ENCODE measurements around the gene SPINK5.

Gene SPINK5

DNA sequence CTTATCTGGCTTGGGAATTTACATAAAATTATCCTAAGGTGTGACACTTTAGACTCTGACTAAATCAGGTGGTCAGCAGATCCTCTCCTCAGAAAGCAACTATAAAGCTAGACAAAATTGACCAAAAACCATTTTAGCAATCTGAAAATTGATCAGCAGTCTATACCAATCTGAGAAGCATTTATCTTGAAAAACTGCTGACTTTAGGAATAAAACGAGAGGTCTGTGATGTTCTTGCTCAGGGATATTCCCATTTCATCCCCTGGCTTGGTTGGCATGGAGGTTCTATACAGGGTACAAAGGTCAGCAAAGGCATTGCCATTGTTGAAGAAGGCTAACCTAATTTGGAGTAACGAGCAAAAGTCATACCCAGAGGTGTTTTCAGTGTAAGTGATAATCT lies 11.7 kb downstream of the SPINK5 start:
- no peaks in the 10 kb centered on the region for H3K27me3 ChIP-seq (ENCODE audit: insufficient read depth, low read length)
- no peaks in the 10 kb centered on the region for H3K4me1 ChIP-seq (ENCODE audit: insufficient read depth, low read length)
- no peaks in the 10 kb centered on the region for H3K9me3 ChIP-seq (ENCODE audit: low read length)
- H2AFZ ChIP-seq (ENCODE audit: low read depth, low read length), result no peak overlapping the region
- no peak overlapping the region for H3K4me3 ChIP-seq (ENCODE audit: low read length)
- H3K36me3 ChIP-seq (ENCODE audit: insufficient read depth, low read length), result no peaks in the 10 kb centered on the region

DNA sequence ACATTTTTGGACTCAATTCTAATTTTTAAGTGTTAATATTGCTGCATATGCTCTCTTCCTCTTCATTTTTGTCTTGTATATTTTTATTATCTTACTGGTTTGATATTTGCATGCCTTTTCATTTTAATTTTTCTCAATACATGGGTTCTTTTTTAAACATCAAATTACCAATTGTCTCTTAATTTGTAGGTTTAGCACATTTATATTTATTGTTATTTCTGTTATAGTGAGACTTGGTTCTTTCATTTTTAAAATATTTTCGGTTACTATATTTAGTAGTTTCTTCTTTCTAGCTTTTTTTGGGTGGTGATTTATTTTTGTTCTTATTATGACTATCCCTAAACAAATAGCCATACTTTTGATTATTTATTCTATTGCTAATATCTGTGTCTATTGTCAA lies 19.4 kb downstream of the SPINK5 start:
- H3K9me3 ChIP-seq (ENCODE audit: low read length), result no peaks in the 10 kb centered on the region
- H3K27me3 ChIP-seq (ENCODE audit: insufficient read depth, low read length), result no peaks in the 10 kb centered on the region
- H3K4me1 ChIP-seq (ENCODE audit: insufficient read depth, low read length), result no peaks in the 10 kb centered on the region
- no peak overlapping the region for H3K4me3 ChIP-seq (ENCODE audit: low read length)
- no peaks in the 10 kb centered on the region for H3K36me3 ChIP-seq (ENCODE audit: insufficient read depth, low read length)
- H2AFZ ChIP-seq (ENCODE audit: low read depth, low read length), result no peak overlapping the region

DNA sequence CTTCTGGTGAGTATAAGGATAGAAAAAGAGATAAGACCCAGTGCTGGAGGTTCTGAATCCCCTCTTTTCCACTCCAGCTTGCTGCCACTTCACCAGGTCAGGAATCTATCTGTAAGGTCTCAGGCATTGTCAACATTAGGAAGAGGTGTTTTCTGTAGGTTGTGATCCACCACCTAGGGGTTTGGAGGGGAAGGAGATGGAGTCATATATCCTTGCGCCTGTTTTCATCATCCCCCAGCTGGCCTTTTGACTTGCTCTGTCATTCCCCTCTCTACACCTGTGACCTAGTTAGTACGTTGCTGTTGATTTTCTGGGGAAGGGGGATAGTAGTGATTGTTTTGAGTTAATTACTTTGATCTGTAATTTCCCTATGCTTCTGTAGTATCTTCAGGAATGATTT lies 20.5 kb downstream of the SPINK5 start:
- no peaks in the 10 kb centered on the region for H3K9me3 ChIP-seq (ENCODE audit: low read length)
- H3K27me3 ChIP-seq (ENCODE audit: insufficient read depth, low read length), result no peaks in the 10 kb centered on the region
- H3K4me3 ChIP-seq (ENCODE audit: low read length), result no peak overlapping the region
- no peaks in the 10 kb centered on the region for H3K36me3 ChIP-seq (ENCODE audit: insufficient read depth, low read length)
- H3K4me1 ChIP-seq (ENCODE audit: insufficient read depth, low read length), result no peaks in the 10 kb centered on the region
- no peak overlapping the region for H2AFZ ChIP-seq (ENCODE audit: low read depth, low read length)

GRCh38 chr5:148085310-148085709 lies 21.5 kb downstream of the SPINK5 start:
- Histone ChIP-seq H3K4me3 (ENCODE audit: low read length) (no peak overlapping the region), H3K36me3 (ENCODE audit: insufficient read depth, low read length) (no peaks in the 10 kb centered on the region), H3K4me1 (ENCODE audit: insufficient read depth, low read length) (no peaks in the 10 kb centered on the region), H3K9me3 (ENCODE audit: low read length) (no peaks in the 10 kb centered on the region), H3K27me3 (ENCODE audit: insufficient read depth, low read length) (no peaks in the 10 kb centered on the region), H2AFZ (ENCODE audit: low read depth, low read length) (no peak overlapping the region)

DNA sequence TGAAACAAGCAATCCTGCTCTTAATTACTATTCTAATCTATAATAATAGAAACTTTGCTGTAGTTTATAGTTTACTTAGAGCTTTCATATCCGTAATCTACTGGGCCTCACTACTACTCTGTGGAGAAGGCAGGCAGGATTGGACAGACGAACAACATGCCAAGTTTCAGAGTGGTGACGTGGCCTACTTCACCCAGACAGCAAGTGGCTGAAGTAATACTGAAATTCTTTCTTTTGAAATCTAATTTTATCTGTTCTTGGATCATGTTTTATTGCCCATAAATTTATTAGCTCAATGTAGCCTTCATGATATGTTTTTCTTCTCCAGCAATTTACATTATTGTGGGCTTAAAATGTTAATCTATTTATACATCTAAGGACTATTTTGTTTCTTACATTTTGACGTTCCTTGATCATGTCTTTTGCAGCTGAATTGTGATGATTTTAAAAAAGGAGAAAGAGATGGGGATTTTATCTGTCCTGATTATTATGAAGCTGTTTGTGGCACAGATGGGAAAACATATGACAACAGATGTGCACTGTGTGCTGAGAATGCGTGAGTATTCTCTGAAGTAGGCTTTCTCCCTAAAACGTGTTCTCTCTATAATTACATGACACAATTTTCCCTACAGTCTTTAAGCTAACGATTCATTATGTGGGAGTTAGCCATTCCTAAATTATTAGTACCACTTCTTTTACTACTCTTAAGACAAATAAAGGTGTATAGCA lies 22.4 kb downstream of the SPINK5 start:
- Histone ChIP-seq H2AFZ (ENCODE audit: low read depth, low read length) (no peak overlapping the region), H3K27me3 (ENCODE audit: insufficient read depth, low read length) (no peaks in the 10 kb centered on the region), H3K4me3 (ENCODE audit: low read length) (no peak overlapping the region), H3K36me3 (ENCODE audit: insufficient read depth, low read length) (no peaks in the 10 kb centered on the region), H3K4me1 (ENCODE audit: insufficient read depth, low read length) (no peaks in the 10 kb centered on the region), H3K9me3 (ENCODE audit: low read length) (no peaks in the 10 kb centered on the region)

GRCh38 chr5:148090146-148090772 lies 26.5 kb downstream of the SPINK5 start:
- H2AFZ ChIP-seq (ENCODE audit: low read depth, low read length), result no peak overlapping the region
- H3K4me1 ChIP-seq (ENCODE audit: insufficient read depth, low read length), result peaks cover 8% of the 10 kb centered on the region
- no peak overlapping the region for H3K4me3 ChIP-seq (ENCODE audit: low read length)
- H3K36me3 ChIP-seq (ENCODE audit: insufficient read depth, low read length), result no peaks in the 10 kb centered on the region
- H3K27me3 ChIP-seq (ENCODE audit: insufficient read depth, low read length), result no peaks in the 10 kb centered on the region
- no peaks in the 10 kb centered on the region for H3K9me3 ChIP-seq (ENCODE audit: low read length)

- no peak overlapping the region for H2AFZ ChIP-seq (ENCODE audit: low read depth, low read length)
- no peak overlapping the region for H3K4me3 ChIP-seq (ENCODE audit: low read length)
- no peaks in the 10 kb centered on the region for H3K9me3 ChIP-seq (ENCODE audit: low read length)
- H3K36me3 ChIP-seq (ENCODE audit: insufficient read depth, low read length), result no peaks in the 10 kb centered on the region
- no peaks in the 10 kb centered on the region for H3K27me3 ChIP-seq (ENCODE audit: insufficient read depth, low read length)
- H3K4me1 ChIP-seq (ENCODE audit: insufficient read depth, low read length), result peaks cover 8% of the 10 kb centered on the region
Measured at GRCh38 chr5:148090773-148091250, 27.0 kb downstream of the SPINK5 start.

- H2AFZ ChIP-seq (ENCODE audit: low read depth, low read length), result no peak overlapping the region
- H3K36me3 ChIP-seq (ENCODE audit: insufficient read depth, low read length), result no peaks in the 10 kb centered on the region
- peaks cover 8% of the 10 kb centered on the region for H3K4me1 ChIP-seq (ENCODE audit: insufficient read depth, low read length)
- H3K27me3 ChIP-seq (ENCODE audit: insufficient read depth, low read length), result no peaks in the 10 kb centered on the region
- H3K9me3 ChIP-seq (ENCODE audit: low read length), result no peaks in the 10 kb centered on the region
- H3K4me3 ChIP-seq (ENCODE audit: low read length), result no peak overlapping the region
Measured at GRCh38 chr5:148091991-148092964, 28.5 kb downstream of the SPINK5 start.

DNA sequence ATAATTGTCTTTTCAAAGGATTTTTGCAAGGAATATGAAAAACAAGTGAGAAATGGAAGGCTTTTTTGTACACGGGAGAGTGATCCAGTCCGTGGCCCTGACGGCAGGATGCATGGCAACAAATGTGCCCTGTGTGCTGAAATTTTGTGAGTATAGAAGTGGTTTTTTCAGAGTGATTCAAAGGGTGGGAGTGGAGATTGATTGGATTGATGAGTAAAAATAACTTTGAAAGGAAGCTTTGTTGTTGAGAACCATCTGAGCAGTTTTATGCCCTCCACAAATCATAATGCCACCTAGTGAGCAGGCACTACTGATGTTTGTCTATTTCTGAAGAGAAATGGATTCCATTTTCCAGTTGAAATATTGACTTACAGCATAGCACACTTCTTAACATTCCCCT lies 30.6 kb downstream of the SPINK5 start:
- no peak overlapping the region for H2AFZ ChIP-seq (ENCODE audit: low read depth, low read length)
- H3K36me3 ChIP-seq (ENCODE audit: insufficient read depth, low read length), result no peaks in the 10 kb centered on the region
- no peak overlapping the region for H3K4me3 ChIP-seq (ENCODE audit: low read length)
- H3K4me1 ChIP-seq (ENCODE audit: insufficient read depth, low read length), result peaks cover 11% of the 10 kb centered on the region
- H3K9me3 ChIP-seq (ENCODE audit: low read length), result no peaks in the 10 kb centered on the region
- no peaks in the 10 kb centered on the region for H3K27me3 ChIP-seq (ENCODE audit: insufficient read depth, low read length)

GRCh38 chr5:148104226-148104625 lies 40.4 kb downstream of the SPINK5 start:
- H2AFZ ChIP-seq (ENCODE audit: low read depth, low read length), result no peak overlapping the region
- no peaks in the 10 kb centered on the region for H3K9me3 ChIP-seq (ENCODE audit: low read length)
- H3K27me3 ChIP-seq (ENCODE audit: insufficient read depth, low read length), result no peaks in the 10 kb centered on the region
- no peak overlapping the region for H3K4me3 ChIP-seq (ENCODE audit: low read length)
- H3K4me1 ChIP-seq (ENCODE audit: insufficient read depth, low read length), result no peaks in the 10 kb centered on the region
- H3K36me3 ChIP-seq (ENCODE audit: insufficient read depth, low read length), result no peaks in the 10 kb centered on the region

- Histone ChIP-seq H2AFZ (ENCODE audit: low read depth, low read length) (no peak overlapping the region), H3K36me3 (ENCODE audit: insufficient read depth, low read length) (no peaks in the 10 kb centered on the region), H3K4me1 (ENCODE audit: insufficient read depth, low read length) (no peaks in the 10 kb centered on the region), H3K27me3 (ENCODE audit: insufficient read depth, low read length) (no peaks in the 10 kb centered on the region), H3K4me3 (ENCODE audit: low read length) (no peak overlapping the region), H3K9me3 (ENCODE audit: low read length) (no peaks in the 10 kb centered on the region)
Measured at GRCh38 chr5:148107608-148108007, 43.8 kb downstream of the SPINK5 start.

DNA sequence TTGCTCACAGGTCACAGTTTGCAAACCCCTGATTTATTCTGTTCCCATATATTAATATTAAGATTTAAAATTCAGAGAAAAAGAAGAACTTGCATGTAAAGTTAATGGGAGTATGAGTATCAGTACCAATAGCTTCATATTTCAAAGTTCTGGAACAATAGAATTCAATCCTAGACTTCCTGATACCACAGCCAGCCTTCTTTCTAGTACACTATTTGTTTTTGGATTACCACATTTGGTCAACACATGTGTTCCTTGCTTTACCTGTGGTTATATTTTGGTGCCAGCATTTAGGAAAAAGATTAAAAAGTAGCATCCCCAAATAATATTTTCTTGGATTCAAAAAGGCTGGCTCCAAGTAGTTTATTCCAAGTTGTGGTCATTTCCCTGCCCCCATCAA lies 49.5 kb downstream of the SPINK5 start:
- no peaks in the 10 kb centered on the region for H3K36me3 ChIP-seq (ENCODE audit: insufficient read depth, low read length)
- H2AFZ ChIP-seq (ENCODE audit: low read depth, low read length), result no peak overlapping the region
- no peak overlapping the region for H3K4me3 ChIP-seq (ENCODE audit: low read length)
- no peaks in the 10 kb centered on the region for H3K4me1 ChIP-seq (ENCODE audit: insufficient read depth, low read length)
- no peaks in the 10 kb centered on the region for H3K9me3 ChIP-seq (ENCODE audit: low read length)
- H3K27me3 ChIP-seq (ENCODE audit: insufficient read depth, low read length), result no peaks in the 10 kb centered on the region

DNA sequence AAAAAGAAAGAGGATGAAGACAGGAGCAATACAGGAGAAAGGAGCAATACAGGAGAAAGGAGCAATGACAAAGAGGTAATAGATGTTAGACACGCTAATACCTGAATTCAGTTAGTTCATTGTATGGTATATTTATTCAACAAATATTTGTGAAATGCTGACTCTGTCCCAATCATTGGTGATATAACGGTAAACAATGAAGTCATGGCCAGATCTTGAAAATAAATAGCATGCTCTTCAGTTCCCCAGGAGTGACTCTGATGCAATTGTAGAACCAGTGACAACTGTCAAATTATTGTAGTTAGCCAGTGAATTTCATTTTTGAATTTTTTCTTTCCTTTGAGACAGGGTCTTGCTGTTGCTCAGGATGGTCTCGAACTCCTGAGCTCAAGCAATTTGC lies 56.5 kb downstream of the SPINK5 start:
- no peaks in the 10 kb centered on the region for H3K9me3 ChIP-seq (ENCODE audit: low read length)
- H3K4me3 ChIP-seq (ENCODE audit: low read length), result no peak overlapping the region
- no peaks in the 10 kb centered on the region for H3K27me3 ChIP-seq (ENCODE audit: insufficient read depth, low read length)
- no peaks in the 10 kb centered on the region for H3K4me1 ChIP-seq (ENCODE audit: insufficient read depth, low read length)
- no peaks in the 10 kb centered on the region for H3K36me3 ChIP-seq (ENCODE audit: insufficient read depth, low read length)
- no peak overlapping the region for H2AFZ ChIP-seq (ENCODE audit: low read depth, low read length)

Measured in neuron (in vitro differentiated cells).